Smooth muscle cell (in vitro differentiated cells): ENCODE data around the gene RAB6A. TPM values are rescaled to one million over a fixed set of nuclear protein-coding genes. Genes with fewer than 3 reads are reported as not detected.
"Not testable (repeated sequence)": the region's sequence is repeated elsewhere in the genome, so short reads cannot be mapped to it uniquely, and the experiment has no call there.

Experiments
- DNase-seq: peaks from one replicate; lab custom pipeline; 2025; ENCODE audit not compliant: unreplicated experiment; lab: John Stamatoyannopoulos, UW
- H2AFZ ChIP-seq: fragments of 200-600 bp; sonication (generic); 2 replicates; pipeline ENCODE4 v1.6.0; 2016; ENCODE audit warnings: antibody characterized with exemption, low read depth, mild to moderate bottlenecking
- H3F3A ChIP-seq: fragments of 200-600 bp; sonication (generic); 2 replicates; pipeline ENCODE4 v1.6.0; 2017; ENCODE audit warnings: antibody characterized with exemption, low read depth
- H3K27ac ChIP-seq: fragments of 200-600 bp; sonication (generic); 2 replicates; pipeline ENCODE4 v1.5.1; 2016; ENCODE audit warnings: low read depth, mild to moderate bottlenecking
- H3K27me3 ChIP-seq: fragments of 200-600 bp; sonication (generic); 2 replicates; pipeline ENCODE4 v1.6.1; 2016; ENCODE audit warnings: low read depth, mild to moderate bottlenecking
- H3K36me3 ChIP-seq: fragments of 200-600 bp; sonication (generic); 2 replicates; pipeline ENCODE4 v1.5.1; 2016; ENCODE audit warnings: low read depth
- H3K4me1 ChIP-seq: fragments of 200-600 bp; sonication (generic); 2 replicates; pipeline ENCODE4 v1.5.1; 2016; ENCODE audit warnings: low read depth
- H3K4me2 ChIP-seq: fragments of 200-600 bp; sonication (generic); 2 replicates; pipeline ENCODE4 v1.6.0; 2016; ENCODE audit warnings: mild to moderate bottlenecking
- H3K4me3 ChIP-seq: fragments of 200-600 bp; sonication (generic); 2 replicates; pipeline ENCODE4 v1.5.1; 2016; ENCODE audit warnings: mild to moderate bottlenecking
- H3K79me2 ChIP-seq: fragments of 200-600 bp; sonication (generic); 2 replicates; pipeline ENCODE4 v1.6.0; 2016; ENCODE audit warnings: low read depth, mild to moderate bottlenecking
- H3K9ac ChIP-seq: fragments of 200-600 bp; sonication (generic); 2 replicates; pipeline ENCODE4 v1.6.0; 2016; ENCODE audit warnings: low read depth
- H3K9me3 ChIP-seq: fragments of 200-600 bp; sonication (generic); replicated peaks from 2 replicates; pipeline ENCODE4 v1.5.1; 2016; ENCODE audit warnings: low read depth
- H4K20me1 ChIP-seq: fragments of 200-600 bp; sonication (generic); 2 replicates; pipeline ENCODE4 v1.6.0; 2016; ENCODE audit warnings: low read depth
- WGBS: methylation state at CpG from one replicate; pipeline ENCODE4 v1.1.7; 2016; ENCODE audit warnings: low lambda C conversion rate; 5-methylcytosine and 5-hydroxymethylcytosine counted together
- polyA plus RNA-seq: library from polyadenylated mRNA; unstranded; fragments of >200 nt; fragmentation: Nextera tagmentation; extraction: Ambion mirVana; gene quantifications from 2 replicates; pipeline ENCODE4 v1.2.1, GENCODE V29; 2016
- total RNA-seq: library from RNA; depleted of rRNA; stranded (reverse); fragments of >200 nt; gene quantifications from 2 replicates; pipeline ENCODE4 v1.2.3, GENCODE V29; 2014
- TF ChIP-seq, protein P1 (sequence below): fragments of 200-600 bp; sonication (generic); IDR thresholded peaks from 2 replicates; pipeline ENCODE4 v1.5.1; 2017; ENCODE audit warnings: borderline replicate concordance, mild to moderate bottlenecking, antibody characterized with exemption; ENCODE audit not compliant: insufficient read depth, poor library complexity, severe bottlenecking

RAB6A gene
- total and polyA plus RNA-seq, 2 experiments from 2014 or later: 102 to 148 TPM

DNA sequence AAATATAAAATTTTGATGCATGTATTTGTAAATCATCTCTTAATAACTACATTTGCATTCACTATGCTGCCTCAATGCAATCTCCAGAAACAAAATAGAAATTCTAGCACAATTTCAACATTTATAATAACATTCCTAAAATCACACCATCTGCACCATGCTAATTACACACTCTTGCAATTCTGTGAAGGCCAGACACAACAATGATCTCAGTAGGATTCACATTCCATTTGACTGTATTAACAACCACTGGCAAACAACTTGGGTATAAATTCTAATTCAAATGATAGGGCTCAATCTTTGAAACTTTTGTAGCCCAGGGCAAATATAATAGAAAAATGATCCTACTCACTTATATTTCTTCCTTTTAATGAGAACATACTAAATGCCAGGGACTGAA is 25.9 kb downstream of the RAB6A start:
- Histone ChIP-seq H3K4me3 (no peak overlapping the region), H3F3A (peaks cover 6% of the 10 kb centered on the region), H3K27me3 (no peaks in the 10 kb centered on the region), H3K79me2 (peaks cover 100% of the 10 kb centered on the region), H2AFZ (no peak overlapping the region), H3K4me2 (peak overlapping the region; percentile 7), H3K9ac (no peak overlapping the region), H3K4me1 (peaks cover 11% of the 10 kb centered on the region), H3K9me3 (no peaks in the 10 kb centered on the region), H4K20me1 (peaks cover 100% of the 10 kb centered on the region), H3K36me3 (peaks cover 8% of the 10 kb centered on the region), H3K27ac (peak overlapping the region; percentile 63)
- TF ChIP-seq, protein P1, sequence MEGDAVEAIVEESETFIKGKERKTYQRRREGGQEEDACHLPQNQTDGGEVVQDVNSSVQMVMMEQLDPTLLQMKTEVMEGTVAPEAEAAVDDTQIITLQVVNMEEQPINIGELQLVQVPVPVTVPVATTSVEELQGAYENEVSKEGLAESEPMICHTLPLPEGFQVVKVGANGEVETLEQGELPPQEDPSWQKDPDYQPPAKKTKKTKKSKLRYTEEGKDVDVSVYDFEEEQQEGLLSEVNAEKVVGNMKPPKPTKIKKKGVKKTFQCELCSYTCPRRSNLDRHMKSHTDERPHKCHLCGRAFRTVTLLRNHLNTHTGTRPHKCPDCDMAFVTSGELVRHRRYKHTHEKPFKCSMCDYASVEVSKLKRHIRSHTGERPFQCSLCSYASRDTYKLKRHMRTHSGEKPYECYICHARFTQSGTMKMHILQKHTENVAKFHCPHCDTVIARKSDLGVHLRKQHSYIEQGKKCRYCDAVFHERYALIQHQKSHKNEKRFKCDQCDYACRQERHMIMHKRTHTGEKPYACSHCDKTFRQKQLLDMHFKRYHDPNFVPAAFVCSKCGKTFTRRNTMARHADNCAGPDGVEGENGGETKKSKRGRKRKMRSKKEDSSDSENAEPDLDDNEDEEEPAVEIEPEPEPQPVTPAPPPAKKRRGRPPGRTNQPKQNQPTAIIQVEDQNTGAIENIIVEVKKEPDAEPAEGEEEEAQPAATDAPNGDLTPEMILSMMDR: no peak
- DNase-seq: no peak

DNA sequence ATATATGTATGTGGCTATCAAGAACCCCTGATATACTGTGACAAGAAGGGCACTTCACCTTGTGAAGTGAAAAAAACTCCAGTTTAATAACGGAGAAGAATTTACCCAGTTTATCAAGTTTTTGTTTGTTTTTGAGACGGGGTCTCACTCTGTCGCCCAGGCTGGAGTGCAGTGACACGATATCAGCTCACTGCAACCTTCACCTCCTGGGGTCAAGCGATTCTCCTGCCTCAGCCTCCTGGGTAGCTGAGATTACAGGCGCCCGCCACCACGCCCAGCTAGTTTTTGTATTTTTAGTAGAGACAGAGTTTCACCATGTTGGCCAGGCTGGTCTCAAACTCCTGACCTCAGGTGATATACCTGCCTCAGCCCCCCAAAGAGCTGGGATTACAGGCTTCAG is 26.9 kb downstream of the RAB6A start:
- H3K4me1 ChIP-seq, H3F3A ChIP-seq, H3K9ac ChIP-seq, H3K4me2 ChIP-seq, H3K36me3 ChIP-seq, H3K27ac ChIP-seq, H2AFZ ChIP-seq, DNase-seq, H3K27me3 ChIP-seq, H3K4me3 ChIP-seq, H3K9me3 ChIP-seq: not testable (repeated sequence)
- H4K20me1 ChIP-seq: peaks cover 100% of the 10 kb centered on the region
- peaks cover 100% of the 10 kb centered on the region for H3K79me2 ChIP-seq
- 93% methylated on average over 8 of the region's 8 CpGs for WGBS

DNA sequence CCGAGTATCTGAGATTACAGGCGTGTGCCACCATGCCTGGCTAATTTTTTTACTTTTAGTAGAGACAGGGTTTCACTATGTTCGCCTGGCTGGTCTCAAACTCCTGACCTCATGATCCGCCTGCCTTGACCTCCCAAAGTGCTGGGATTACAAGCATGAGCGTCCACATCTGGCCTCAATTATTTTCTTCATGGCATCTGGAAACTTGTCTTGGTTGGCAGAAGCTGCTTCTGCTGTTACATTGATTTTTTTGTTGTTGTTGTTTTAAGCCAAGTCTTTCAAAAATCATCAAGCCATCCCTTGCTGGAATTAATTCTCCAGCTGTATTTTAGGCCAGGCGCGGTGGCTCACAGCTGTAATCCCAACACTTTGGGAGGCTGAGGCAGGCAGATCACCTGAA is 27.9 kb downstream of the RAB6A start:
- peaks cover 11% of the 10 kb centered on the region for H3K36me3 ChIP-seq
- WGBS: 81% methylated on average over 7 of the region's 7 CpGs
- peaks cover 100% of the 10 kb centered on the region for H4K20me1 ChIP-seq

DNA sequence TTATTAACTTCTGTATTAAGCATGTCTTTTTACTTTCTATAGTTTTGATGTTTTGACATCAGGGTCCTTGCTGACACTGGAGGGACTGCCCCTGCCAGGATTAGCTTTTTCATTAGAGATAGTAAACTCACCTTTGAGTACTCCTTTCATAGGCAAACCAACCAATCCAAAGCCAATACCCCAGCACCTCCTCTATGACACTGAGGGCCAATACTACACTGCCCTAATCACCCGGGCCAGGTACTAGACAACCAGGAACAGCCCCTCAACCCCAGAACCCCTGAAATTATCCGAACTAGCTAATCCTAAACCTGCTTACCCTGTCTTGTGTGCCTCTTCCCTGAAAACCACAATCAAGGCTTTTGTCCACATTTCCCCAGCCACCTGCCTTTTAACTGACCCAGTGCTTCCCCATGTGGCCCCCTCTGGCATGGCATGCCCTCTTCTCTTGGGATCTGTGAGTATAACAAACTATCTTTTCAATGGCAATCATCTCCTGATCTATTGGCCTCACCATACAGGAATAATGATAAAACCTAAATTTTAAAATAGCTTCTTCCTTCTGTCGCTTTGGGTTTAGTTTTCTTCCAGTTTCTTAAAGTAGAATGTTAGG is 31.2 kb downstream of the RAB6A start:
- 96% methylated on average over 3 of the region's 3 CpGs for WGBS
- Histone ChIP-seq H4K20me1 (peaks cover 97% of the 10 kb centered on the region), H3K4me1 (peaks cover 7% of the 10 kb centered on the region), H3K4me2 (no peak overlapping the region), H3K36me3 (peaks cover 14% of the 10 kb centered on the region), H3K79me2 (peaks cover 95% of the 10 kb centered on the region), H3K4me3 (no peak overlapping the region), H2AFZ (no peak overlapping the region), H3K27me3 (no peaks in the 10 kb centered on the region), H3K9me3 (no peaks in the 10 kb centered on the region), H3F3A (no peaks in the 10 kb centered on the region), H3K9ac (no peak overlapping the region), H3K27ac (peak overlapping the region; percentile 19)
- TF ChIP-seq, protein P1: peak; percentile 29
- no peak for DNase-seq

More for the DNA sequence above, 27.9 kb downstream of the RAB6A start:
- H3K79me2 ChIP-seq: peaks cover 100% of the 10 kb centered on the region
- H3F3A ChIP-seq, H3K4me1 ChIP-seq, H2AFZ ChIP-seq, H3K27ac ChIP-seq, H3K4me2 ChIP-seq, H3K4me3 ChIP-seq, DNase-seq, H3K9me3 ChIP-seq, H3K9ac ChIP-seq, H3K27me3 ChIP-seq: not testable (repeated sequence)

DNA sequence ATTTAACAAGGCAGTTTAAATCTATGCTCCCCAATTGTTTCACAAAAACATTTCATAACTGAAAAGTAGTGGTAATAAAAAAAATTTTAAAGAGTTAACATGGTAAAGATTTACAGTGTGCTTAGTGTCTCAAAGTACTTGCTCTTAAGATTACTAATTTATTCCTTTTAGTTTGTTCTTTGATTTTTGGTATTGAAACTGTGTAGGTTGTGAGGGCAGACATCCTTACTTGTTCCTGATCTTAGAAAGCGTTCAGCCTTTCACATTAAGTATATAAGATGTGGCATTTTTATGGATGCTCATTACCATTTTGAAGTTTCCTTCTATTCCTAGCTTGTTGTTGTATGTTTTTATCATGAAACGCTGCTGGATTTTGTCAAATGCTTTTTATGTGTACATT is 32.9 kb downstream of the RAB6A start:
- Histone ChIP-seq H3K4me2 (no peak overlapping the region), H3K79me2 (peaks cover 95% of the 10 kb centered on the region), H3F3A (no peaks in the 10 kb centered on the region), H3K4me3 (no peak overlapping the region), H3K9ac (no peak overlapping the region), H2AFZ (no peak overlapping the region), H3K36me3 (peaks cover 14% of the 10 kb centered on the region), H3K27me3 (no peaks in the 10 kb centered on the region), H4K20me1 (peaks cover 97% of the 10 kb centered on the region), H3K9me3 (no peaks in the 10 kb centered on the region), H3K4me1 (peaks cover 7% of the 10 kb centered on the region), H3K27ac (no peak overlapping the region)
- TF ChIP-seq, protein P1: no peak
- no peak for DNase-seq
- WGBS: 97% methylated on average over 2 of the region's 2 CpGs
